HuH-7 (cell line): Measurements from ENCODE around the gene EPG5.
"Not testable (repeated sequence)": the region's sequence is repeated elsewhere in the genome, so short reads cannot be mapped to it uniquely, and the experiment has no call there.

Experiments
- DNase-seq: peaks from one replicate; pipeline ENCODE4 v3.0.0; 2011; ENCODE audit warnings: low spot score

The EPG5 gene

DNA sequence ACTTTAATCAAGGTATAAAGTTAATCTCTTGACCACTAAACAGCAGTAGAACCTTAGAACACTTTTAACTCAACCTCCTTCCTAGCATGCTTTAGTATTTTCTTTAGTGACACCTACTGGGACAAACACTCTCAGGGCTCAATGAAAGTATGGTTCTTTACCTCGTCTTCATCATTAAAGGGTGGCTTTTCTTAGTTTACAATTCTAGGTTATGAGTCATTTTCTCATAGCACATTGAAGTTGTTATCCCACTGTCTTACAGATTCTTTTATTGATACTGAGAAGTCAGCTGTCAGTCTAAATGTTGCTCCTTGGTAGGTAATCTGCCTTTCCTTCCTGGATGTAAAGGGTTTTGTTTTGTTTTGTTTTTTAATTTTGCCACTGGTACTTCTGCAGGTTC lies 103.7 kb downstream of the EPG5 start:
- DNase-seq, result no peak

DNA sequence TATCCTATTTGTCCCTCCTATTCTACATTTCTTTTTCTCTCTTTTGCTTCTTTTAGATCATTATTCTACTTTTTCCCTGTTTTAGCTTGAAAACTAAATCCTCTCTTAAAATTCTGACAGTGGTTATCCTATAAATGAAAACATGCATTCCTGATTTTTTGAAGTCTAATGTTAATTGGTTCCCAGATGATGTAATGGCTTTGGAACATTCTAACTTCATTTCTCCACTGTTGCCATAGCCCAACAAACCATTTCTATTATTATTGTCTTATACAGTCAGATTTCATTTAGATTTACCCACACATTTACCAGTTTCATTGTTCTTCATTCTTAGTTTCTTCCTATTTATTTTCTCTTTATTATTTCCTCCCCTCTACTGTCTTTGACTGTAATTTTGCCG lies 105.2 kb downstream of the EPG5 start:
- no peak for DNase-seq

DNA sequence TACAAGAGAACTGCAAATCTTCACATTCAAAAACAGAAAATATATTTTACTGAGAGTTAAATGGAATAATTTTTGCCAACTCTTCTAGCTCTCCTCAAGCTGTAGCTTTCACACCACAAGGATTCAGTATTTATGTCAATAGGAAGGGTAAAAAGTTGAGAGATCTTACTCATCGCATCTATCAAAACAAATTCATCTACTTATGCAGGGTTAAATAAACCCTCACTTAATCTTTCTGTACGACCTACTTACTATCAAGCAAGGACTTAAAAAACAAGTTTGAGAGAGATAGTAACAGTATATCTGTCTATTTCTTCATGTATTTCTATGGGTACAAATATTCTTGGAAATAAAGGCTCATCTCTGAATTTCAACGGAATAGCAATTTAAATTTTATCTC lies 106.2 kb downstream of the EPG5 start:
- no peak for DNase-seq

DNA sequence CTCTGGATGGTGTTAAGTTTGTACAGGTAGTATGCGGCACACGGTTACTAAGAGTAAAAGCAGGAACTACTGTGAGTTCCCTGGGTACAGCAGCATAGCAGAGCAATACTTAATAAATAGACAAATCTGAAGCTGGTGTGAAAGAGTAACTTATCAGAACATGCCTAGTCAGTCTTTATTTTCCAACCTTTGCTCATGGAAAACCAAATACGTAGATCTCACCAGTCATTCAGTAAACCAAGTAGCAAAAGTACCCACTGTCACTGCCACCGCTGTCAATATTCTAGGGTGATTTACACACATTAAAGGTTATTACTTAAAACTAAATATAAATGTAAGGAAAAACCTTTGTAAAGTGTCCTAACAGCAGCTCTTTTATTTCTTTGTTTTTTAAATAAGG lies 106.6 kb downstream of the EPG5 start:
- no peak for DNase-seq

DNA sequence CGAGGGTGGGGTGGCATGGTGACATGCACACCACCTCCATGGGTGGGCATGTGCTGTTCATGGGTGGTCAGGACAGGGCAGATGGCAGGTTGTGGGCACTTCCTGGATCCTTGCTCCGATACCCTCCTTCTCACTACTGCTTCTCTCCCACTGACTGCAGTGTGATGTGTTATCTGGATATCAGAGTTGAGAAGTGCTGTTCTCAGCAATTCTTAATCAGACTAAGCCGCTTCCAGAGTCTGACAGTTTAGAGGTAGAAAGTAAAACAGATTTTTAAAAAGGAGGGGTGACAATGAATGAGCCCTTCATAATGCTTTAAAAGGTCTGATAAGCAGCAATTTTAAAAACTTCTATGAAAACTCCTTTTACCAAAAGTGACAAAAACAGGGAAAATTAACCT lies 107.8 kb downstream of the EPG5 start:
- DNase-seq, result no peak

DNA sequence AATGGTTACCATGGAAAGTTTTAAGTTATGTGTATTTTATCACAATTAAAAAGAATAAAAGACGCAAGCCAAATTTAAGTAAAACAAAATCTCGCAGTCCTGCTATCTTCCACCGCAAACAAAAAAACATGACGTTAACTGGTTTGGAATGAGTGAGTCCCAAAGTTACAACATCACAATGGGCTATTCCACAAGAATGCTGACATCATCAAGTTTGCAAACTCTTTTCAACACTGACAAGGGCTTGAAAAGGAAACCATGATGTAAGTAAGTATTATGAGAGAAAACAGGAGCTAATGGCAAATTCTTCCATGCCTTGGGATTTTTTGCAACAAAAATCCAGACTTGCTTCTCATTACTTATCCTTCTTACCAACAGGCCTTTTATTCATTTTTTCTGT lies 110.6 kb downstream of the EPG5 start:
- no peak for DNase-seq

DNA sequence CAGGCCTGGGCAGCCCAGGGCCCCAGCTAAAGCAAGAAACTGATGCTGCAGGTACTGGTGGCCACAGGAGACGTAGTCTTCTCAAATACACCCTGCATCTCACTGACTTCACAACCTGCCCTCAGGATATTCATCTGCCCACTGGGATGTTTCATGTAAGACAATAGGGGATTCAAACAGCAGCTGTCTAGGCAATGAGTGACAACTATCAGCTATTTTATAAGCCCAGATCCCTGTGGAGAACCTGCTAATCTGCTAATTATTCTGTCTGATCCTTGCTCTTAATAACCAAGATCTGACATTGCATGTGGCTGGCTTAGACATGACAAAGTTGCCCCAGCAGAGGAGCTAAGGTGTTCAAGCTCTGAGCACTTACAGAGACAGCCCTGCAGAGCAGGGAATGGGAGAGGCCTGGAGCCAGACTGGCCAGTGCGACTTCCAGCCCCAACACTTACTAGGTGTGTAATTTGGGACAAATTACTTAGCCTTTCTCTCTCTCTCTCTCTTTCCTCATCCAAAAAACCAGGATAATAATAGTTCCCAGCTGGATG lies 113.0 kb downstream of the EPG5 start:
- no peak for DNase-seq

DNA sequence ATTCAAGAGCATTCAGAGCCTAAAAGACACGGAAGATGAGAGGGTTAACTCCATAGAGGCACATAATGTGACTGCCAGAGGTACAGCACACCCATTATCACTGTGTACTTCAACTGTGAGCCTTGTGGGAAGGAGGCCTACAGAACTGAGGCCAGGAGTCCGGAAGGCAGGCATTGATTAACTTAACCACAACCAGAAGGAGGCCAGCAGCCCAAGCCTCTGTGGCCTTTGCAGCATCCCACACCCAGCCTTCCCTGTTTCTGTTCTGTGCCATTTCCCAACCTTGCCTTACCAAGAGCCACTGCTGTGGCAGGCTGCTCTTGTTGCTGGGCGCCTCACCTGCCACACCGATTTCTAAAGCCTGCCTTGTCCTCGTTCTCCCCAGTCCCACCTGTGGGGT lies 114.5 kb downstream of the EPG5 start:
- DNase-seq, result no peak

DNA sequence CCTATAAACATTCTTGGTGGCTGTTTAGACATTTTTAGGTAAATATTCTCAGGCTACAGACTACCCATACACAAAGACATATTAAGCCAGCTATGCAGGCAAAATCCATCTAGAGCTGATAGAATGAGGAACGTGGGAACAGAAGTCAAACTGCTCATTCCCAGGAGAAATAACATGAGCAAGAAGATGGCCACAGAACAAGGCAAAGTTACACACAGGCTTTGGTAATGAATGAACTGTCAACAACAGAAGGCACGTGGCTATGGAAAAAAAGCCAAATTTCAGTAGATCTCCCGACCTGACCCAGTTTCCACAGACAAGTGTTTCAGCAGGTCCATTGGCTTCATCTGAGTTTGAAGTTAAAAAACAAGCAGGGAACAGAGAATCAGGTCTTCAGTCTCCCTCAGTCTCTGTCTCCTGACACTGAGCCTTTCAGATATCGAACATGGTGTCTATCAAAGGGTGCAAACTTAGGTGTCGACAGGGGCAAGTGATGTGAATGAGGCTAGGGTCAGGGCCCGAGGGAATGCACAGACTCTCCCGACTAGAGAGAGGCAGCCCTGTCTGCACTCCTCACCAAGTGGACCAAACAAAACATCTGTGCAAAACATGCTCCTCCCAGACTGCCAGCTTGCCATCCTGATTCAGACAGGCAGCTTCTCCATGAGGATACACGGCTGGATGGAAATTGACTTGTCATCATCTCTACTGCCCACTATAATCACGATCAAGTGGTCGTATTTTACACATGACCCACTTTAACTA lies 115.8 kb downstream of the EPG5 start:
- DNase-seq, result no peak

DNA sequence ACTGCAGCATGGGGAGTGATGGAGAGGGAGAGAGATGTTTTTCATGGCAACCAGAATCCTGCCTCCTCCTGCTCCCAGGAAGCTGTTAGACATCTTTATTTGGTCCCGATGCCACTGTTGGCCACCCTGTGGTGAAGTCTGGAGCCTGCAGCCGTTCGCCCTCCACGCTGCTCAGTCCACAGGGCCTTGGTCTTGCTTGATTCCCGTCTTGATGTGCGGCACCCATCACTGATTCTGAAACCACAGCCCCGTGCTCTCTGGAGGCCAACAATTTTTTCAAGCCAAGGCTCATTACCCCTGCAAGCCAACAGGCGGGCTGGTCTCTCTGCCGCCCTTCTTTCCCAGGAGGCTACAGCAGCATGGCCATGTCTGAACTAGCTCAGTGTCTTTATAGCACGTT lies 117.1 kb downstream of the EPG5 start:
- no peak for DNase-seq

DNA sequence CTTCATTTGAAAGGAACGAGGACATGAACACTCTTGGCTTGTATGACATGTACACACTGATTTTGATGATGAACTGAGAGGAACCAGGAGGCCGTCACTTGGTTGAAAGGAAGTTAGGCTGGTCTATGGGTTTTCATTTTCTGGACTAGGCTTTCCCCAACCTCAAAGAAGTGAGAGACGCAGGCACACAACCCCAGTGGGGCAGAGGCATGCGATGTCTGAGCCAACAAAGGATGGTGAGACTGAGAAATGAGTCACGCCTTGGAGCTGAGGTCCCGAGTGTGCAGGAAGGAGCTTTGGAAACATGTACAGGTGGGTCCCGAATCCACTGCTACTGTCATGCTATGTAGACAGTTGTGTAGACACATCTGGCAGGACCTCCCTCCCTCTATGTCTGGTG lies 117.6 kb downstream of the EPG5 start:
- no peak for DNase-seq

DNA sequence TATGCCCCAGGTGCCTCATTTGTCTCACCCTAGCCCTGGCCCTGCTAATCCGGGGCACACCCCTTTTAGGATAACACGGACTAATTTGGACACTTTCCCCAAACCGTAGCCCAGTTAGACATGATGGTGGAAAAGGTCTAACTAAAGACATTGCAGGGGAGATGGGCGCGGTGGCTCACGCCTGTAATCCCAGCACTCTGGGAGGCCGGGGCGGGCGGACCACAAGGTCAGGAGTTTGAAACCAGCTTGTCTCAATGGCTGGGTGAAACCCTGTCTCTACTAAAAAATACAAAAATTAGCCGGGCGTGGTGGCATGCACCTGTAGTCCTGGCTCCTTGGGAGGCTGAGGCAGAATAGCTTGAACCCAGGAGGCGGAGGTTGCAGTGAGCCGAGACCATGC lies 118.5 kb downstream of the EPG5 start:
- not testable (repeated sequence) for DNase-seq

DNA sequence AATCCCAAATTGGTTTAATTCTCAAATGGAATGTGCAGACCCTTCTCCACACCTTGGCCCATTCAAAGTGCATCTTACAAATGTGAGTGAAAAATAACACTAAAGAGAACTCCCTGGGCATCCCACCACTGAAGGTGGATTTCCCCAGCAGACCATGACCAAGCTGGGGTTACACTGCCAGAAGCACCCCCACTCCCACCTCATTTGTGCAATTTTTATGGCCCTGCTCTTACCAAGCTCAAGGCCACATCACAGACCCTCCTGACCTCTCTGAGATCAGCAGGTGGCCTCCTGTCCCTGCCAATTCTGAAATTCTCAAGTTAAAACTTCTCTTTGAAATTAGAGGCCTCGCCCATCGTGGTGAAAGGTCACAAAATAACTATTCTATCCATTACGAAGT lies 120.0 kb downstream of the EPG5 start:
- DNase-seq, result no peak

DNA sequence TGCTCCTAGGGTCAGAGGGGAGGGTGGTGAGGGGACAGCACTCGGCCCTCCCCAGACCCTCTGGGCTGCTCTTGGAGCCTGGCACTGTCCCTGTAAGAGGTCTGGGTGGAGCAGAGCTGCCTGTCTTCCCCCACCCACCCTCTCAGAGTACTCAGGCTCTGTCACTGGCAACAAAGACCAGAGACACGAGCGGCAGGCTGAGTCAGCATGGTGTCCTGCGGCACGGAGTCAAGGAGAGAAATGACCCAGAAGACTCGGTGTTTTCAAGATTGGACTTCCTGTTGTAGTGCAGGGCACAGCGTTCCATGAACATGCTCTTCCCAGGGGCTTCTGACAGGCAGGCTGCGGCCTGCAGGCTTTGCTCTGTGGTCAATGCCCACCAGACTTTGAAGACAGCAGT lies 121.7 kb downstream of the EPG5 start:
- DNase-seq, result no peak

DNA sequence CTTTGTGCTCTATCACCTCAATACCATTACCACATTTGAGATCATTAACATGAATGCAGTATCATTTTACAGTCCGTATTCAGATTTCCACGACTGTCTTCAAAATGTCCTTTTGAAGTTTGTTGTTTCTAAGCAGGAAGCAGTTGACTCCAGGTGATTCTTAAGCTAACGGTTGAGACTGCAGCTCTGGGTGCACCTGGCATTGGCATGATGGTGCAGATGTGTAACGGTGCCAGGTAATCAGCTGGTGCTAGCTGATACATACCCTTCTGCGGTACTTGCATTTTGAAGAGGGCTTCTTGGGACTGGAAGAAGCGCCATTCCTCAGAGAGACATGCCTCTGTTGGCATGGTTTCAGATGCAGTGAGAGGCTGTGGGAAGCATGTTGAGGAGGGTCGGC lies 122.2 kb downstream of the EPG5 start:
- DNase-seq, result no peak

DNA sequence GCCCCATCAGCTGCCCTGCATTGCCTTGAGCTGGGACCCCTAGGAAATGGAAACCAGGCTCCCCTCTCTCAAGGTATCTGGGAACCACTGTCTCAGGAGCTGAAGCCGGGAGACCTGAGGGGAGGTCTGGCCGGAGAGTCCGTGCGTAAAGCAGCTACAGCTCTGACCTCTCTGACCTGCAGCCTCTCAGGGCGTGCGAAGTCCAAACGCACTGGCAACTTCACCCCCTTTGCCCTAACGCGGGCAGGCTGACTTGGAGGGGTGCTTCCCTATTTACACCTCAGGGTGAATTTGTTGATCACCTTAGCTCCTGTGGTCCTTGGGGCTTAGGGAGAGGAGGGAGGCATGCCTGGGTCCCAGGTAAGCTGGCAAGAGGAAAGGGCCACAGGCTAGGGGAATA lies 124.1 kb downstream of the EPG5 start:
- no peak for DNase-seq

DNA sequence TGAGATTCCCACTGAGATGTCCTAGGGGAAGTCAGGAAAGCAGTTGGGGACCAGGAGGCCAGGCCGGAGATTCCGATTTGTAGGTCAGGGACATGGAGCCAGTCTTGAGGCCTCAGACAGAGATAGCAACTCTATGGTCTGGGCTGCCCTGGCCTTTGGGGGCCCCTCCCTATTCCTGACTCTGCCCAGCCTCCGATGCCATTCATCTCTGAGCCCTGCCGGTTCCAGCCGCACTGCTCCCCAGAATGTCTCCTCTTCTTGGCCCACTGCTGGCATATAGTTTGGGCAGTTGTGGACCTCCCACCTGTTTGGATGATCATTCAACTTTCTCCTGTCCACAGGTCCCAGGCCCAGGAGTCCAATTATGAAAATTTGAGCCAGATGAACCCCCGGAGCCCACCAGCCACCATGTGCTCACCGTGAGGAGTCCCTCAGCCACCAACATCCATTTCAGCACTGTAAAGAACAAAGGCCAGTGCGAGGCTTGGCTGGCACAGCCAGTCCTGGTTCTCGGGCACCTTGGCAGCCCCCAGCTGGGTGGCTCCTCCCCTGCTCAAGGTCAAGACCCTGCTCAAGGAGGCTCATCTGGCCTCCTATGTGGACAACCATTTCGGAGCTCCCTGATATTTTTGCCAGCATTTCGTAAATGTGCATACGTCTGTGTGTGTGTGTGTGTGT lies 125.2 kb downstream of the EPG5 start:
- DNase-seq, result no peak

DNA sequence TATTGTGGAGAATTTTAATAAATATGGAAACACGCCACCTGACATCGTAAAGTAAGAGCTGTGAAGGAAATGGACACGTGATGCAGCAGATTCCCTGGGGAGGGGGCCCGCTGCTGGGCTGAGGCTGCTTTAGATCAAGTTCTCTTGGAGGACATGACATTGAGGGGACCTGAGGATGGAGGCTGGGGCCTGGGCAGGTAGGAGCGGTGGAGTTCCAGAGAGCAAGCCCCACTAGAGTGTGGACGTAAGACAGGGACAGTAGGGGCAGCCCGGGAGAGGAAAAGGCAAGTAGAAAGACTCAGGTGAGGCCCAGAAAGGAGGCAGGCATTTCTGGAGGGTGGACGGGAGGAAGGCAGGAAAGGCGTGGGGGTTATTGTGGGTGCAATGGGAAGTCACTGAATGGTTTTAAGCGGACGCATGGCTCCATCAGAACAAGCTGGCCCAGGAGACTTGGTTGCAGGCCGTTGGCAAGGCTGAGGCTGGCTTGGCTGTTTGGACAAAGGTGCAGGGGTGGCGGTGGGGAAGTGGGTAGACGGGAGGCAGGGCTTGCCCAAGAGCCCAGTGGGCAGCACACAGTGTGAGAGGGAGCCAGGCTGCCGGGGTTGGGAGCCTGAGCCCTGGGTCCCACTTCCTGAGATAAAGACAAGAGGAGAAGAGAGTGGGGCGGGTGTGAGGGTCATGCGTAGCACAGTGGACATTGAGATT lies 125.9 kb downstream of the EPG5 start:
- no peak for DNase-seq

DNA sequence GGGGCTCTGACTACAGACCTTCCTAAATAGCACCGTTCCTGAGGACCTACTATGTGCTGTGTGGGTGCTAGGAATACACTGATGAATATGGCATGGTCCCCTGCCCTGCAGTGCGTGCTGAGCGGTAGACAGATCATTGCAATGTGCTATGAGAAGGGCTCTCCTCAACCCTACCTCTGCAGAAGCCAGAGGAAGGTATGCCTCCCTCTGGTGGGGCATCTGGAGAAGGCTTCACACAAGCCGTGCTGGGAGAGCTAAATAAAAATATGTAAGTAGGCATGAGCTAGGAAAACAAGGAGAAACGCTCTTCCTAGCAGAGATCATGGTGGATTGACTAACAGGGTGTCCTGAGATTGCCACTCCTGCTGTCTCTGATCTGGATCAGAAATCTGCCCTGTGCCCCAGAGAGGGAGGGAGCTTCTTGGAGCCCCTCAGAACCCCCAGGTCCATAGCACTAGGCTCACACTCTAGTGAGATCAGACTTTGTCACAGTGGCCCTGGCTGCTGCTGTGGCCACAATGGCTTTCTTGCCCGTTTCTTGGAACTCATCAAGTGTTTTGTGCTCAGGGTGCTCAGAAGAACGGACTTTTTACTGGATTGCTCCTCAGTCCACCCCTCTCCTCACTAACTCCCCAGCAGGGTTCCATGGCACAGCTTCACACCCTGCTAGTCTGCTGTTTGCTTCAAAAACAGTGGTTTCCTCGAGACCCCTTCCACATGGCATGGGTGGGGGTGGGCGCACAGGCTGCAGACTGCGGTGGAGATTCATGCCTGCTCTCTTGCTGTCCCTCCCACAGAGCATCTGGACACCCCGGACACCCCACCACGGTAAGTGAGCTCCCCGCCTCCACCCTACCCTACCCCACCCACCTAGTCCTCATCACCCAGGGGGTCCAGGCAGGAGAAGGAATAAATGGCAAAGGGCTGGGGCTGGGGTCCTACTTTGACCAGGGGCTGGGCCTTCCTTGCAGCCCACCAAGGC lies 127.4 kb downstream of the EPG5 start:
- DNase-seq, result peak; percentile 35

DNA sequence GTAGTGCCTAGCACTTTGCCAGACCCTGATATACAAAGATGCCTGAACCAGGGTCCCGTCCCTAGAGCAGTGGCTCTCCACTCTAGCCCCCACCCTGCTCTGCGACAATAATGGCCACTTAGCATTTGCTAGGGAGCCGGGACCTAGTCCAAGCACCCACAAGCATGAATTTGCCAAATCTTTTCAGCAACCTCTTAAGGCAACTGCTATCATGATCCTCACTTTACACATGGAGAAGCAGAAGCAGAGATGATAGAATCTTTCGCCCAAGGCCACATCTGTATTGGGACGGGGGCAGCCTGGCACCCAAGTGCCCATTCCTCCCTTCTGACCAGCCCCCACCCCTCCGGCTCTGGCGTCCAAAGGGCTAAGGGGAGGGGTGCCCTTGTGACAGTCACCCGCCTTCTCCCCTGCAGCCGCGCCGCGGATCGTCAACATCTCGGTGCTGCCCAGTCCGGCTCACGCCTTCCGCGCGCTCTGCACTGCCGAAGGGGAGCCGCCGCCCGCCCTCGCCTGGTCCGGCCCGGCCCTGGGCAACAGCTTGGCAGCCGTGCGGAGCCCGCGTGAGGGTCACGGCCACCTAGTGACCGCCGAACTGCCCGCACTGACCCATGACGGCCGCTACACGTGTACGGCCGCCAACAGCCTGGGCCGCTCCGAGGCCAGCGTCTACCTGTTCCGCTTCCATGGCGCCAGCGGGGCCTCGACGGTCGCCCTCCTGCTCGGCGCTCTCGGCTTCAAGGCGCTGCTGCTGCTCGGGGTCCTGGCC lies 128.6 kb downstream of the EPG5 start:
- no peak for DNase-seq
